SHP77 (cell line): Measurements from ENCODE around the gene TTC1.
A peak's percentile ranks its signal among the peaks of the same experiment; 100 is the strongest.
"Not testable (repeated sequence)": the region's sequence is repeated elsewhere in the genome, so short reads cannot be mapped to it uniquely, and the experiment has no call there.

Source experiments
- DNase-seq, 2 experiments: peaks; one replicate each; lab custom pipeline; 2025; lab: John Stamatoyannopoulos, UW

TTC1 gene

GRCh38 chr5:160001457-160001856 is 7.5 kb upstream of the TTC1 start:
- DNase-seq = peak; percentile 66 to 72

GRCh38 chr5:160007514-160007913 is 1.4 kb upstream of the TTC1 start:
- DNase-seq = no peak

GRCh38 chr5:160008529-160008876 is 436 bp upstream of the TTC1 start:
- peak in 1 of 2 experiments; percentile 7 for DNase-seq

- DNase-seq = no peak
These were observed 651 bp downstream of the TTC1 start for GRCh38 chr5:160009591-160009989.

- DNase-seq = no peak
These were observed 2.5 kb downstream of the TTC1 start for GRCh38 chr5:160011471-160011870.

- not testable (repeated sequence) for DNase-seq
These were observed 5.3 kb downstream of the TTC1 start for GRCh38 chr5:160014197-160014596.

- DNase-seq = no peak
These were observed 10.1 kb downstream of the TTC1 start for GRCh38 chr5:160018945-160019625.

GRCh38 chr5:160020266-160020770 is 11.4 kb downstream of the TTC1 start:
- no peak for DNase-seq

GRCh38 chr5:160020964-160021363 is 12.0 kb downstream of the TTC1 start:
- no peak for DNase-seq

GRCh38 chr5:160021831-160022446 is 13.0 kb downstream of the TTC1 start:
- peak; percentile 24 to 58 for DNase-seq

GRCh38 chr5:160023007-160023907 is 14.3 kb downstream of the TTC1 start:
- no peak for DNase-seq

- no peak for DNase-seq
These were observed 15.1 kb downstream of the TTC1 start for GRCh38 chr5:160023908-160024630.

GRCh38 chr5:160029004-160029403 is 20.1 kb downstream of the TTC1 start:
- DNase-seq = no peak

GRCh38 chr5:160029540-160030139 is 20.7 kb downstream of the TTC1 start:
- DNase-seq = no peak

GRCh38 chr5:160030631-160031377 is 21.9 kb downstream of the TTC1 start:
- no peak for DNase-seq

- no peak for DNase-seq
These were observed 24.8 kb downstream of the TTC1 start for GRCh38 chr5:160033546-160034252.

- DNase-seq = no peak
These were observed 27.3 kb downstream of the TTC1 start for GRCh38 chr5:160036243-160036642.

- no peak for DNase-seq
These were observed 27.9 kb downstream of the TTC1 start for GRCh38 chr5:160036884-160037283.

- DNase-seq = no peak
These were observed 31.0 kb downstream of the TTC1 start for GRCh38 chr5:160039810-160040470.

- no peak for DNase-seq
These were observed 31.5 kb downstream of the TTC1 start for GRCh38 chr5:160040471-160040835.
